GM19193 (cell line): Measurements from ENCODE around the gene FER1L5.

Experiments
- POLR2A ChIP-seq: IDR thresholded peaks from 4 replicates; pipeline ENCODE4 v1.6.1; 2011; ENCODE audit not compliant: insufficient read depth, insufficient read length; ENCODE audit errors: extremely low read depth

The FER1L5 gene

GRCh38 chr2:96625571-96626552 is 16.7 kb upstream of the FER1L5 start:
- TF ChIP-seq POLR2A, result no peak

- TF ChIP-seq POLR2A, result no peak
Observed at GRCh38 chr2:96626553-96626942, 16.0 kb upstream of the FER1L5 start.

GRCh38 chr2:96631804-96632435 is 10.6 kb upstream of the FER1L5 start:
- no peak for TF ChIP-seq POLR2A

GRCh38 chr2:96633641-96634040 is 8.9 kb upstream of the FER1L5 start:
- no peak for TF ChIP-seq POLR2A

- TF ChIP-seq POLR2A, result no peak
Observed at GRCh38 chr2:96636551-96637171, 5.9 kb upstream of the FER1L5 start.

- no peak for TF ChIP-seq POLR2A
Observed at GRCh38 chr2:96637385-96638143, 5.0 kb upstream of the FER1L5 start.

GRCh38 chr2:96638144-96639121 is 4.1 kb upstream of the FER1L5 start, which contains the start of gene KANSL3:
TSS of gene KANSL3 (minus strand) at chr2:96638312. CDS start at chr2:96637135, 1,177 bp downstream.
- peak; percentile 88 for TF ChIP-seq POLR2A

- no peak for TF ChIP-seq POLR2A
Observed at GRCh38 chr2:96647681-96648080, 5.1 kb downstream of the FER1L5 start.

- TF ChIP-seq POLR2A, result no peak
Observed at GRCh38 chr2:96648306-96648930, 5.9 kb downstream of the FER1L5 start.

GRCh38 chr2:96649342-96649741 is 6.8 kb downstream of the FER1L5 start:
- no peak for TF ChIP-seq POLR2A

GRCh38 chr2:96651793-96652192 is 9.2 kb downstream of the FER1L5 start:
- no peak for TF ChIP-seq POLR2A

GRCh38 chr2:96655526-96655925 is 13.0 kb downstream of the FER1L5 start:
- TF ChIP-seq POLR2A, result no peak

GRCh38 chr2:96656540-96656939 is 14.0 kb downstream of the FER1L5 start:
- no peak for TF ChIP-seq POLR2A
